ENCODE data around the gene KCNC3. TPM values are rescaled to one million over a fixed set of nuclear protein-coding genes. Genes with fewer than 3 reads are reported as not detected.

The KCNC3 gene
- total and polyA plus RNA-seq, 2 of the 13 experiments (the other 11 are each of a cell fraction or from before 2014, with no cell fraction given) = 0.29 to 1.7 TPM

DNA sequence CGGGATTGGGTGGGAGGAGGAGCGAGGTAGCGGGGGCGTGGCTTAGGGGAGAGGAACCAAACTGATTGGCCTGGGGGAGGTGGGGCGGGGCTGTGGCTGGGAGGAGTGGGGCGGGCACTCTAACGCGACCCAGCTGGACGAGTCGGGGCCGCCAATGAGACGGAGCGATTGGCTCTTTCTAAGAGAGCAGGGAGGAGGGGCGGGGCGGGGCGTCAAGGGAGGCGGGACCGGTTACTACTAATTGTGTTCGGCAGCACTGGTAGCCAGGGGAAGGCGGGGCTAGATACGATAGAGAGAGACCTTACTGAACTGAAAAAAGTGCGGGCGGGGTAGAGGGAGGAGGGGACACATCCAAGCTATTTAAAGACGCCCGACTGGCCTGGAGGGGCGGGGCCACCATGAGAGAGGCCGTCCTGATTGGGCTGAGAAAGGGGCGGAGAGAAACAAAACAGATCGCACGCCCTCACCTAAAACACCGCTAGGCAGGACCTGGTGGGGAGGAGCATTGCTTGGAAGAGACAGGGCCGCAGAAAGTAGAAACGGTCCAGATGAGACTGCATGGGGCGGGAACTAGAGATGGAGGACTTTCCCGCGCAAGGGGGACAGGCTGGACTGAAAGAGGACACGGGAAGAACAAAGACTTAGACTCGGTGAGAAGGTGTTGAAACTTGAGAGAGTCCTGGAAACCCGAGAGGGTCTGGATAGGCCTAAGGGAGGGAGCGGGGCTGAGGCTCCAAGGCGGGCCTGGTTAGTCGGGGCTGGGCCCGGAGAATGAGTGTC, at the start of gene KCNC3 (continued):
- TF ChIP-seq ZNF670 (CRISPR knock-in tag; IDR thresholded peaks at IDR 0.05; ENCODE audit: borderline replicate concordance) (no peak), POLR2A (IDR thresholded peaks at IDR 0.05; ENCODE audit: insufficient read depth in 1 of 2, low read depth in 2 of 2, low read length in 2 of 2) (peak; percentile 45 to 83; a peak in 3 of 4 replicates), SIN3B (IDR thresholded peaks at IDR 0.05; ENCODE audit: low read length) (no peak), ZNF792 (CRISPR knock-in tag; IDR thresholded peaks at IDR 0.05) (no peak), CBX5 (CRISPR knock-in tag; IDR thresholded peaks at IDR 0.05; ENCODE audit: borderline replicate concordance) (no peak), NFIB (CRISPR knock-in tag; IDR thresholded peaks at IDR 0.05; ENCODE audit: borderline replicate concordance) (no peak), SMAD3 (CRISPR knock-in tag; IDR thresholded peaks at IDR 0.05) (no peak), SAP130 (CRISPR knock-in tag; IDR thresholded peaks at IDR 0.05; ENCODE audit: low read depth) (peak; percentile 89), SP2 (CRISPR knock-in tag; IDR thresholded peaks at IDR 0.05) (peak; percentile 59), ZNF160 (CRISPR knock-in tag; IDR thresholded peaks at IDR 0.05) (no peak), HOXD1 (CRISPR knock-in tag; IDR thresholded peaks at IDR 0.05) (no peak), ZFP41 (CRISPR knock-in tag; IDR thresholded peaks at IDR 0.05; ENCODE audit: borderline replicate concordance) (no peak), RFXAP (CRISPR knock-in tag; IDR thresholded peaks at IDR 0.05; ENCODE audit: borderline replicate concordance) (no peak), ZNF556 (CRISPR knock-in tag; IDR thresholded peaks at IDR 0.05; ENCODE audit: borderline replicate concordance) (no peak), ZNF468 (CRISPR knock-in tag; IDR thresholded peaks at IDR 0.05) (no peak), FOXO1 (CRISPR knock-in tag; IDR thresholded peaks at IDR 0.05) (no peak), ZNF10 (CRISPR knock-in tag; IDR thresholded peaks at IDR 0.05; ENCODE audit: borderline replicate concordance, low read depth) (no peak), MTF2 (CRISPR knock-in tag; IDR thresholded peaks at IDR 0.05; ENCODE audit: borderline replicate concordance) (no peak)
- TF ChIP-seq, protein P1, sequence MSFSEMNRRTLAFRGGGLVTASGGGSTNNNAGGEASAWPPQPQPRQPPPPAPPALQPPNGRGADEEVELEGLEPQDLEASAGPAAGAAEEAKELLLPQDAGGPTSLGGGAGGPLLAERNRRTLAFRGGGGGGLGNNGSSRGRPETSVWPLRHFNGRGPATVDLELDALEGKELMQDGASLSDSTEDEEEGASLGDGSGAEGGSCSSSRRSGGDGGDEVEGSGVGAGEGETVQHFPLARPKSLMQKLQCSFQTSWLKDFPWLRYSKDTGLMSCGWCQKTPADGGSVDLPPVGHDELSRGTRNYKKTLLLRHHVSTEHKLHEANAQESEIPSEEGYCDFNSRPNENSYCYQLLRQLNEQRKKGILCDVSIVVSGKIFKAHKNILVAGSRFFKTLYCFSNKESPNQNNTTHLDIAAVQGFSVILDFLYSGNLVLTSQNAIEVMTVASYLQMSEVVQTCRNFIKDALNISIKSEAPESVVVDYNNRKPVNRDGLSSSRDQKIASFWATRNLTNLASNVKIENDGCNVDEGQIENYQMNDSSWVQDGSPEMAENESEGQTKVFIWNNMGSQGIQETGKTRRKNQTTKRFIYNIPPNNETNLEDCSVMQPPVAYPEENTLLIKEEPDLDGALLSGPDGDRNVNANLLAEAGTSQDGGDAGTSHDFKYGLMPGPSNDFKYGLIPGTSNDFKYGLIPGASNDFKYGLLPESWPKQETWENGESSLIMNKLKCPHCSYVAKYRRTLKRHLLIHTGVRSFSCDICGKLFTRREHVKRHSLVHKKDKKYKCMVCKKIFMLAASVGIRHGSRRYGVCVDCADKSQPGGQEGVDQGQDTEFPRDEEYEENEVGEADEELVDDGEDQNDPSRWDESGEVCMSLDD (CRISPR knock-in tag; IDR thresholded peaks at IDR 0.05; ENCODE audit: borderline replicate concordance) = no peak
- TF ChIP-seq, protein P2, sequence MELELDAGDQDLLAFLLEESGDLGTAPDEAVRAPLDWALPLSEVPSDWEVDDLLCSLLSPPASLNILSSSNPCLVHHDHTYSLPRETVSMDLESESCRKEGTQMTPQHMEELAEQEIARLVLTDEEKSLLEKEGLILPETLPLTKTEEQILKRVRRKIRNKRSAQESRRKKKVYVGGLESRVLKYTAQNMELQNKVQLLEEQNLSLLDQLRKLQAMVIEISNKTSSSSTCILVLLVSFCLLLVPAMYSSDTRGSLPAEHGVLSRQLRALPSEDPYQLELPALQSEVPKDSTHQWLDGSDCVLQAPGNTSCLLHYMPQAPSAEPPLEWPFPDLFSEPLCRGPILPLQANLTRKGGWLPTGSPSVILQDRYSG (CRISPR knock-in tag; IDR thresholded peaks at IDR 0.05) = no peak
- TF ChIP-seq, protein P3, sequence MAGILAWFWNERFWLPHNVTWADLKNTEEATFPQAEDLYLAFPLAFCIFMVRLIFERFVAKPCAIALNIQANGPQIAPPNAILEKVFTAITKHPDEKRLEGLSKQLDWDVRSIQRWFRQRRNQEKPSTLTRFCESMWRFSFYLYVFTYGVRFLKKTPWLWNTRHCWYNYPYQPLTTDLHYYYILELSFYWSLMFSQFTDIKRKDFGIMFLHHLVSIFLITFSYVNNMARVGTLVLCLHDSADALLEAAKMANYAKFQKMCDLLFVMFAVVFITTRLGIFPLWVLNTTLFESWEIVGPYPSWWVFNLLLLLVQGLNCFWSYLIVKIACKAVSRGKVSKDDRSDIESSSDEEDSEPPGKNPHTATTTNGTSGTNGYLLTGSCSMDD (CRISPR knock-in tag; IDR thresholded peaks at IDR 0.05) = no peak
- TF ChIP-seq, protein P4, sequence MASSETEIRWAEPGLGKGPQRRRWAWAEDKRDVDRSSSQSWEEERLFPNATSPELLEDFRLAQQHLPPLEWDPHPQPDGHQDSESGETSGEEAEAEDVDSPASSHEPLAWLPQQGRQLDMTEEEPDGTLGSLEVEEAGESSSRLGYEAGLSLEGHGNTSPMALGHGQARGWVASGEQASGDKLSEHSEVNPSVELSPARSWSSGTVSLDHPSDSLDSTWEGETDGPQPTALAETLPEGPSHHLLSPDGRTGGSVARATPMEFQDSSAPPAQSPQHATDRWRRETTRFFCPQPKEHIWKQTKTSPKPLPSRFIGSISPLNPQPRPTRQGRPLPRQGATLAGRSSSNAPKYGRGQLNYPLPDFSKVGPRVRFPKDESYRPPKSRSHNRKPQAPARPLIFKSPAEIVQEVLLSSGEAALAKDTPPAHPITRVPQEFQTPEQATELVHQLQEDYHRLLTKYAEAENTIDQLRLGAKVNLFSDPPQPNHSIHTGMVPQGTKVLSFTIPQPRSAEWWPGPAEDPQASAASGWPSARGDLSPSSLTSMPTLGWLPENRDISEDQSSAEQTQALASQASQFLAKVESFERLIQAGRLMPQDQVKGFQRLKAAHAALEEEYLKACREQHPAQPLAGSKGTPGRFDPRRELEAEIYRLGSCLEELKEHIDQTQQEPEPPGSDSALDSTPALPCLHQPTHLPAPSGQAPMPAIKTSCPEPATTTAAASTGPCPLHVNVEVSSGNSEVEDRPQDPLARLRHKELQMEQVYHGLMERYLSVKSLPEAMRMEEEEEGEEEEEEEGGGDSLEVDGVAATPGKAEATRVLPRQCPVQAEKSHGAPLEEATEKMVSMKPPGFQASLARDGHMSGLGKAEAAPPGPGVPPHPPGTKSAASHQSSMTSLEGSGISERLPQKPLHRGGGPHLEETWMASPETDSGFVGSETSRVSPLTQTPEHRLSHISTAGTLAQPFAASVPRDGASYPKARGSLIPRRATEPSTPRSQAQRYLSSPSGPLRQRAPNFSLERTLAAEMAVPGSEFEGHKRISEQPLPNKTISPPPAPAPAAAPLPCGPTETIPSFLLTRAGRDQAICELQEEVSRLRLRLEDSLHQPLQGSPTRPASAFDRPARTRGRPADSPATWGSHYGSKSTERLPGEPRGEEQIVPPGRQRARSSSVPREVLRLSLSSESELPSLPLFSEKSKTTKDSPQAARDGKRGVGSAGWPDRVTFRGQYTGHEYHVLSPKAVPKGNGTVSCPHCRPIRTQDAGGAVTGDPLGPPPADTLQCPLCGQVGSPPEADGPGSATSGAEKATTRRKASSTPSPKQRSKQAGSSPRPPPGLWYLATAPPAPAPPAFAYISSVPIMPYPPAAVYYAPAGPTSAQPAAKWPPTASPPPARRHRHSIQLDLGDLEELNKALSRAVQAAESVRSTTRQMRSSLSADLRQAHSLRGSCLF (CRISPR knock-in tag; IDR thresholded peaks at IDR 0.05; ENCODE audit: borderline replicate concordance) = no peak

Data from HepG2 (cell line).